Measurements from ENCODE around the gene FBXO40.

The FBXO40 gene

GRCh38 chr3:121654493-121655385 lies 61.6 kb downstream of the FBXO40 start:
- no peak for TF ChIP-seq CTCF (IDR thresholded peaks at IDR 0.05)
- TF ChIP-seq ZFX (IDR thresholded peaks at IDR 0.05; ENCODE audit: borderline replicate concordance), result no peak
- no peak overlapping the region for H3K27ac ChIP-seq

- no peak for TF ChIP-seq ZFX (IDR thresholded peaks at IDR 0.05; ENCODE audit: borderline replicate concordance)
- TF ChIP-seq CTCF (IDR thresholded peaks at IDR 0.05), result no peak
- H3K27ac ChIP-seq, result no peak overlapping the region
These were observed 65.7 kb downstream of the FBXO40 start for GRCh38 chr3:121658716-121659435.

GRCh38 chr3:121659586-121659985 lies 66.4 kb downstream of the FBXO40 start:
- no peak for TF ChIP-seq CTCF (IDR thresholded peaks at IDR 0.05)
- no peak for TF ChIP-seq ZFX (IDR thresholded peaks at IDR 0.05; ENCODE audit: borderline replicate concordance)
- no peak overlapping the region for H3K27ac ChIP-seq

- no peak for TF ChIP-seq ZFX (IDR thresholded peaks at IDR 0.05; ENCODE audit: borderline replicate concordance)
- no peak for TF ChIP-seq CTCF (IDR thresholded peaks at IDR 0.05)
- no peak within 1 kb of the TSS for H3K27ac ChIP-seq
These were observed 67.4 kb downstream of the FBXO40 start, which contains the start of gene HCLS1 for GRCh38 chr3:121660356-121661171. HCLS1 (minus strand) TSS chr3:121660903; CDS start chr3:121658347, 2,556 bp downstream.

GRCh38 chr3:121661376-121661775 lies 68.2 kb downstream of the FBXO40 start:
- no peak for TF ChIP-seq CTCF (IDR thresholded peaks at IDR 0.05)
- no peak for TF ChIP-seq ZFX (IDR thresholded peaks at IDR 0.05; ENCODE audit: borderline replicate concordance)
- no peak overlapping the region for H3K27ac ChIP-seq

GRCh38 chr3:121662742-121663141 lies 69.6 kb downstream of the FBXO40 start:
- no peak overlapping the region for H3K27ac ChIP-seq
- TF ChIP-seq CTCF (IDR thresholded peaks at IDR 0.05) (no peak), ZFX (IDR thresholded peaks at IDR 0.05; ENCODE audit: borderline replicate concordance) (no peak)

Data from 22Rv1 (cell line).